Activated T-cell treated with anti-CD3 and anti-CD28 coated beads, Interleukin-2, amount 50 U/mL, for 48 hours (primary cell): Measurements from ENCODE around the gene RAB30.
A peak's percentile ranks its signal among the peaks of the same experiment; 100 is the strongest.

Experiments used
- DNase-seq, 2 experiments: peaks; one replicate each; pipeline ENCODE4 v3.0.0-alpha.2; 2020

The RAB30 gene

GRCh38 chr11:83007909-83008580 is 63.7 kb downstream of the RAB30 start:
- DNase-seq, result peak in 1 of 2 experiments; percentile 24

- no peak for DNase-seq
Observed at GRCh38 chr11:83007477-83007876, 64.2 kb downstream of the RAB30 start.

GRCh38 chr11:83006877-83007330 is 64.8 kb downstream of the RAB30 start:
- peak; percentile 47 to 56 for DNase-seq

- DNase-seq, result no peak
Observed at GRCh38 chr11:83004746-83005556, 66.7 kb downstream of the RAB30 start.

GRCh38 chr11:83002522-83002921 is 69.2 kb downstream of the RAB30 start:
- DNase-seq, result no peak

- DNase-seq, result peak; percentile 29 to 36
Observed at GRCh38 chr11:83002053-83002452, 69.6 kb downstream of the RAB30 start.

GRCh38 chr11:83000381-83000780 is 71.3 kb downstream of the RAB30 start:
- no peak for DNase-seq

GRCh38 chr11:82999232-82999631 is 72.5 kb downstream of the RAB30 start:
- DNase-seq, result no peak

GRCh38 chr11:82998697-82999096 is 73.0 kb downstream of the RAB30 start:
- no peak for DNase-seq

- DNase-seq, result peak; percentile 50 to 52
Observed at GRCh38 chr11:82996966-82997606, 74.6 kb downstream of the RAB30 start.

- DNase-seq, result peak; percentile 44 to 51
Observed at GRCh38 chr11:82995754-82996398, 75.8 kb downstream of the RAB30 start.

GRCh38 chr11:82995235-82995634 is 76.5 kb downstream of the RAB30 start:
- no peak for DNase-seq

GRCh38 chr11:82994604-82995230 is 77.0 kb downstream of the RAB30 start:
- no peak for DNase-seq

GRCh38 chr11:82992223-82992622 is 79.5 kb downstream of the RAB30 start:
- no peak for DNase-seq

- no peak for DNase-seq
Observed at GRCh38 chr11:82989628-82990404, 81.9 kb downstream of the RAB30 start.

- no peak for DNase-seq
Observed at GRCh38 chr11:82988936-82989627, 82.6 kb downstream of the RAB30 start.

GRCh38 chr11:82987997-82988396 is 83.7 kb downstream of the RAB30 start:
- no peak for DNase-seq

GRCh38 chr11:82986446-82986845 is 85.3 kb downstream of the RAB30 start:
- no peak for DNase-seq

GRCh38 chr11:82981852-82982251 is 89.8 kb downstream of the RAB30 start:
- DNase-seq, result no peak

GRCh38 chr11:82980947-82981346 is 90.8 kb downstream of the RAB30 start:
- DNase-seq, result no peak

GRCh38 chr11:82980292-82980691 is 91.4 kb downstream of the RAB30 start:
- DNase-seq, result no peak
